Retinal pigment epithelial cell (primary cell): ENCODE measurements around the gene APCDD1L.

Source experiments
- DNase-seq: peaks from one replicate; pipeline ENCODE4 v3.0.0-alpha.2; 2010; ENCODE audit warnings: low read depth
- H3K4me3 ChIP-seq: 2 replicates; pipeline ENCODE4 v1.5.1; 2011; ENCODE audit warnings: mild to moderate bottlenecking, low read length, control low read depth, moderate library complexity
- CTCF ChIP-seq: conservative IDR thresholded peaks from 2 replicates; pipeline ENCODE4 v1.5.1; 2011; ENCODE audit warnings: low read depth, low read length, control low read depth, inconsistent platforms

APCDD1L gene

GRCh38 chr20:58436868-58437645 is 78.1 kb downstream of the APCDD1L start:
- DNase-seq = no peak
- no peak overlapping the region for H3K4me3 ChIP-seq
- TF ChIP-seq CTCF = no peak

- DNase-seq = no peak
- no peak for TF ChIP-seq CTCF
- H3K4me3 ChIP-seq = no peak overlapping the region
Measured at GRCh38 chr20:58435237-58435636, 80.0 kb downstream of the APCDD1L start.

- H3K4me3 ChIP-seq = no peak overlapping the region
- DNase-seq = no peak
- TF ChIP-seq CTCF = no peak
Measured at GRCh38 chr20:58434326-58434725, 80.9 kb downstream of the APCDD1L start.

DNA sequence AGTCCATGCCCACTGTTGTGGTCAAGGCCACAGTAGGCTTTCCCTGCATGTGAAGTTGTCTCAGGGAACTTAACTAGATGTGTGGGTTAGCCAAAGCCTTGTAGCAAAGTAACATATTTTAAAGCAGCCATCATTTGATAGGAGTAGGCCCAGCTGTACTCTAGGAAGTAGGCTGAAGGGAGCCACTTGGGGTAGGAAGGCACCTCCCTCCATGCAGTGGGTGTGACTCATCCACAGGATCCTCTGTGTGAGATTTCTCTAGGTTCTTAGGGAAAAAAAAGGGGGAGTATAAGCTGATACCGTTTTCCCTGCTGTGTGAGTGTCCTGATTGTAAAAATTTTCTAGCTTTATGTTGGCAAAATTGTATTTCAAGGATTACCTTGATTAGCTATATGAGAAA is 81.4 kb downstream of the APCDD1L start:
- no peak for DNase-seq
- TF ChIP-seq CTCF = no peak
- no peak overlapping the region for H3K4me3 ChIP-seq

DNA sequence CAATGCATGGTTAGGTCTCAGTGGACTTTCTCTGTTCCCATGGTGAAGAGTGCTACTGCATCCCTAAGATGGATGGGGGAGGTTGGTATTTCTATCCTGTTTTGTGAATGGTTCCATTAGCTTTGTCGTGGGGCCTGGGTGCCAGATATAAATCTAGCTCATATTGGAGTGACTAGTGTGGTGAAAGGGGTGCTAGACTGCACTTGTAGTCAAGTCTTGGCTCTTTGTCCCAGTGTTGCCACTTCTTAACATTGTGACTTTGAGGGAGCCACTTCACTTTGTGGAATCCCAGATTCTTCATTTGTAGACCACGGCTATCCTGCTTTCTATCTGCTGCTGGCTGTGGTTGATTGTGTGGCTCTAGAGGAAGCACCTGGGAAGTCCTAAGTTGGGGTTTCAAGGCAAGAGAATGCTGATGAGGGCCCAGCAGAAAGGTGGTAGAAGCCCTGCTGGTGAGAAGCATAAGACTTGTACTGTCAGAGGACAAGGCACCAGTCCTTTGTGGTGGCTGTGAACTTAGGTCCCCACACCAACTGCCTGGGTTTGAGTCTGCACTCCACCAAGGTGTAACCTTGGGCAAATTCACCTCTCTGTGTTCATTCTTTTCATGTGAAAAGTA is 82.1 kb downstream of the APCDD1L start:
- no peak for TF ChIP-seq CTCF
- H3K4me3 ChIP-seq = no peak overlapping the region
- DNase-seq = no peak

GRCh38 chr20:58432186-58432954 is 82.8 kb downstream of the APCDD1L start:
- H3K4me3 ChIP-seq = no peak overlapping the region
- DNase-seq = no peak
- TF ChIP-seq CTCF = no peak
